Activated CD4-positive, CD25-positive, alpha-beta regulatory T cell (primary cell): Measurements from ENCODE around the gene CITED2.

Experiments
- DNase-seq, 4 experiments: peaks; one replicate each; lab custom pipeline; 2025; lab: John Stamatoyannopoulos, UW

CITED2 gene

DNA sequence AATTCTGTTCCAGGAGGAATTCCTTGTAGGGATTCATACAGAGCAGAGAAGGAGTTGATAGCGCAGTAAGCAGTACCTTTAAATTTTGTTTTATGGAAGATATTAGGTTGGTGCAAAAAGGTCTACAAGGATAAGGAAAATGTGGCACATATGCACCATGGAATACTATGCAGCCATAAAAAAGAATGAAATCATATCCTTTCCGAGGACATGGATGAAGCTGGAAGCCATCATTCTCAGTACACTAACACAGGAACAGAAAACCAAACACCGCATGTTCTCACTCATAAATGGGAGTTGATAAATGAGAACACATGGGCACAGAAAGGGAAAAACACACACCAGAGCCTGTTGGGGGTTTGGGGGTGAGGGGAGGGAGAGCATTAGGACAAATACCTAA lies 45.2 kb downstream of the CITED2 start:
- DNase-seq, result no peak

DNA sequence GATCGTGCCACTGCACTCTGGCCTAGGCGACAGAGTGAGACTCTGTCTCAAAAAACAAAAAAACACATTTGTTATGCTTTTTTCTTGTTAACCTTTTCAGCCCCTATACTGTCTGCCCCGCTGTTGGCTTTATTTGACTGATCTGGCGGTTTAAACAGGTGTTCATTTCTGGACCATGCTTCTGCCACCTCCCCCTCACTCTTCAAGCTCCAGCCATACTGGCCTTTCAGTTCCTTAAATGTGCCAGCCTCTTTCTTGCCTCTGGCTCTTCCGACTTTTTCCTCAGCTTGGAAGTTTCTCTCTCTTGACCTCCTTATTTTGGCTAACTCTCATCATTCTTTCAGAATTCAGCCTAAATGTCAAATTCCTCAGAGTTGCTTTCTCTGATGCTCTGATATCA lies 47.4 kb downstream of the CITED2 start:
- DNase-seq, result no peak

DNA sequence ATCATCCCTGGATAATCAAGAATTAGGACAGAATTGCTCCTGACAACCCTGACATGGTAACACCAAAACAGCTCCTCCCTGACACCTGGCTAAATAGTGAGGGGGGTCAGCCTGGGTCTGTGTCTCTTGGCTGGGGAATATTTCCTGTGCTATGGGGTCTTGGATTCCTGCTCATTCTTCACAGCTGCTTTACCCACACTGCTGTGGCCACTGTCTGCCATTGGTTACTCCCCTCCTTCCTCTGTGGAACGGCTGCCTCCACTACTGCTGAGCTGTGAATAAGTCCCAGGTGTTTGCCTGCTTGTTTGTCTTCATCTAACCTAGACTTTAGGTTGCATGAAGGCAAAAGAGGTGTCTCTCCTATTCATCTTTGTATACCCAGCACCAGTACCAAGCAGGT lies 48.8 kb downstream of the CITED2 start:
- no peak for DNase-seq

DNA sequence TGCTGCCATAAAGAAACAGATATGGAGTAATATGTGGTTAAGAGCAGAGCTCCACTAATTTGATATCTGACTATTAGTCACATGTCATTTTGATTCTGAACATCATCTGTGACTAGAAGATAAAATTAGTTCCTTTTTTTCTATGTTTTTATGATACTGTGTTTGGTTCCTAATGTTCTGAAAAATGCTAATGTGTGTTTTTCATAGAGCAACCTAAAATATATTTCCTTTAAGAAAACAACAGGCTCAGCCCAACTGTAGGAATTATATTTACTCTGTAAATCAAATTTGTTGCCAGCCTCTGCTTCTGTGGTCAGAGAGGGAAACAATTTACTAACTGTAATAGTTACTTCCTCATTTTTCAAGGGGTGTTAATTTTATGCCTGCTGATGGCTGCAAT lies 49.3 kb downstream of the CITED2 start:
- no peak for DNase-seq

DNA sequence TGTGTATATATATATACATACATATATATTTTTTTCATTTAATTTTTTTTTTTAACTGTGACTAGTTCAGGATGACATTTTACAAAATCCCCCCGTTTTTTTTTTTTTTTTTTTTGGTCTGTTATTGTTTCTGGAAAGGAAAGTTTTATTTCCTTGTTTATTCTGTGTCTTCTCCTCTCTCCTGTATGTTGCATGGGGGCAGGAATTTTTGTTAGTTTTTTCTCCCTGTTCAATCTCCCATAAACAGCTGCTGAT lies 50.2 kb downstream of the CITED2 start:
- no peak for DNase-seq

DNA sequence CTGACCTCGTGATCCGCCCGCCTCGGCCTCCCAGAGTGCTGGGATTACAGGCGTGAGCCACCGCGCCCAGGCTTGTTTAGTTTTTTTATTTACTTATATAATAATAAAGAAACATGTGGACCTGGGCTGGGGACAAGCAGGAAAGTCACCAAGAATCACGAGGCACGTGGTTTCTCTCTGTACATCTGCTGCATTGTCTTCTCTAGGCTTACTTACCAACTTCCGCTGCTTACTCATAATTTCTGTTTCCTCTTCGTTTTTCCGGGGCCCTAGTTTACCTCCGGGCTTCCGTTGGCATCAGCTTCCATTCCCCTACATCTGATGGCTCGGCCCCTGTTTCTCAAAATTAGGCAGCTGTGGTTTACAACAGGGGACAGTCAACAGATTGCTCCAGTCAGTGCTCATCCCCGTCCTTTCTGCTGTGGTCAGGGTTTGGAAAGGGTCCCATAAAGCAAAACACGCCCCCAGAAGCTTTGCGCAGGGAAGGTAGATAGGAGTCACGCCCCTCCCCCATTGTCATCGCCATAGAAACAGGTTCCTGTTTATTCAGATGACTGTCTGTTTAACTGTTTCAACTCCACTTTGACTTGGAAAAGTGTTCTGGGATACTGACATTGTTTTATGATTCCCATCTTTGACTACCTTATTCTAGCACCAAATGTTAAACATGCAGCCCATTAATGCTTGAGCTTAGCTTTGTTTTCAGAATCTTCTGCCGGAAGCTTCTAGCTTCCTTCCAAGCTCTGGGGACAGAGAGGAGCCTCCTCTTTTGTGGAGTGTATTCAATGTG lies 50.7 kb downstream of the CITED2 start:
- DNase-seq, result peak; percentile 25 to 41 (median 33)
